Inflammatory macrophage treated with lipopolysaccharide for 4 hours (primary cell): ENCODE measurements around the gene ACADVL.
A peak's percentile ranks its signal among the peaks of the same experiment; 100 is the strongest.
"Not testable (repeated sequence)": the region's sequence is repeated elsewhere in the genome, so short reads cannot be mapped to it uniquely, and the experiment has no call there.

Experiments
- DNase-seq: peaks from one replicate; pipeline ENCODE4 v3.0.0-alpha.2; 2020

Gene ACADVL

GRCh38 chr17:7219812-7220592 lies at the start of gene ACADVL, which contains the start of gene DLG4:
TSS of gene ACADVL (plus strand) at chr17:7219938. CDS start at chr17:7219985, 47 bp downstream.
TSS of gene DLG4 (minus strand) at chr17:7219836.
- DNase-seq: peak; percentile 86

GRCh38 chr17:7172522-7173191 lies 47.1 kb upstream of the ACADVL start:
- not testable (repeated sequence) for DNase-seq

- DNase-seq: peak; percentile 67
These were observed 45.8 kb upstream of the ACADVL start for GRCh38 chr17:7173687-7174602.

GRCh38 chr17:7174603-7175326 lies 45.0 kb upstream of the ACADVL start:
- DNase-seq: no peak

GRCh38 chr17:7175330-7175733 lies 44.4 kb upstream of the ACADVL start:
- no peak for DNase-seq

GRCh38 chr17:7176107-7176840 lies 43.5 kb upstream of the ACADVL start:
- DNase-seq: no peak

GRCh38 chr17:7176841-7177190 lies 42.9 kb upstream of the ACADVL start:
- no peak for DNase-seq

- peak; percentile 68 for DNase-seq
These were observed 42.4 kb upstream of the ACADVL start for GRCh38 chr17:7177191-7177953.

- peak; percentile 9 for DNase-seq
These were observed 41.7 kb upstream of the ACADVL start for GRCh38 chr17:7177954-7178477.

- DNase-seq: no peak
These were observed 40.8 kb upstream of the ACADVL start for GRCh38 chr17:7178973-7179316.

- DNase-seq: no peak
These were observed 40.2 kb upstream of the ACADVL start, which contains the start of gene ASGR1 for GRCh38 chr17:7179317-7180254. TSS of gene ASGR1 (minus strand) at chr17:7179370. CDS start at chr17:7178563, 807 bp downstream.

GRCh38 chr17:7182101-7182500 lies 37.6 kb upstream of the ACADVL start:
- not testable (repeated sequence) for DNase-seq

- DNase-seq: peak; percentile 11
These were observed 36.2 kb upstream of the ACADVL start for GRCh38 chr17:7183433-7184090.

GRCh38 chr17:7184091-7184488 lies 35.6 kb upstream of the ACADVL start:
- peak; percentile 36 for DNase-seq

GRCh38 chr17:7184647-7185046 lies 35.1 kb upstream of the ACADVL start:
- DNase-seq: no peak

- peak; percentile 30 for DNase-seq
These were observed 33.5 kb upstream of the ACADVL start for GRCh38 chr17:7186241-7186640.

- DNase-seq: no peak
These were observed 29.3 kb upstream of the ACADVL start for GRCh38 chr17:7190276-7190917.

- no peak for DNase-seq
These were observed 28.7 kb upstream of the ACADVL start for GRCh38 chr17:7191069-7191468.
